K562 (cell line): ENCODE results near the gene MYO1H. TPM values are rescaled to one million over a fixed set of nuclear protein-coding genes. Genes with fewer than 3 reads are reported as not detected.
A peak's percentile ranks its signal among the peaks of the same experiment; 100 is the strongest.
"Not testable (repeated sequence)": the region's sequence is repeated elsewhere in the genome, so short reads cannot be mapped to it uniquely, and the experiment has no call there.

ENCODE experiments used
- ATAC-seq: fragments of 200-7000 bp; cut with Tn5 transposase; 3 replicates; pipeline ENCODE4 v1.9.1; 2020; ENCODE audit warnings: moderate library complexity
- BruUV-seq: library from RNA; stranded (reverse); fragments of 400-500 nt; replicated peaks from 2 replicates; lab custom pipeline; 2021; lab: Mats Ljungman, UMichigan
- CTCF ChIA-PET: fragments of 300-600 bp; formaldehyde crosslinking; extraction: SDS; loops from one replicate; lab custom pipeline; 2021; ENCODE audit warnings: low intra/inter-chr PET ratio; lab: Yijun Ruan, JAX
- POLR2A ChIA-PET: fragments of 300-600, 350-650 bp; sonication (Branson Sonifier 250); formaldehyde crosslinking; extraction: SDS; loops from one replicate; lab custom pipeline; 2021; ENCODE audit warnings: antibody characterized with exemption, inconsistent platforms; lab: Yijun Ruan, JAX
- DNase-seq, 4 experiments: peaks; one replicate each; pipeline versions ENCODE4 v3.0.0 to v3.0.0-alpha.2; 2011 to 2018; ENCODE audit warnings: low spot score in 3 of 4, mixed read lengths in 3 of 4; ENCODE audit errors: extremely low read depth in 1 of 4
- FAIRE-seq: peaks from 2 replicates; lab custom pipeline; 2011; peaks lifted over from hg19 to GRCh38; lab: Jason Lieb, UNC
- H2AFZ ChIP-seq: 2 replicates; pipeline ENCODE4 v1.6.0; 2011; ENCODE audit warnings: low read depth, low read length, control low read depth, inconsistent platforms
- H3K27ac ChIP-seq: fragments of 200-600 bp; 3 replicates; pipeline ENCODE4 v1.8.0; 2011; ENCODE audit warnings: low read depth, mild to moderate bottlenecking, control low read depth, inconsistent platforms, low read length, moderate library complexity, mixed read lengths; ENCODE audit errors: extremely low read depth
- H3K27me3 ChIP-seq, 2 experiments: fragments of 300-600 bp in 1 of 2; 2 replicates in 1 of 2; 3 replicates in 1 of 2; pipeline versions ENCODE4 v1.6.0 to v1.8.0; 2011; ENCODE audit warnings: inconsistent platforms in 2 of 2, low read length in 2 of 2, mild to moderate bottlenecking in 1 of 2, mixed read lengths in 1 of 2, moderate library complexity in 1 of 2; ENCODE audit not compliant: control insufficient read depth in 2 of 2, insufficient read depth in 2 of 2
- H3K36me3 ChIP-seq: fragments of 300-600 bp; 3 replicates; pipeline ENCODE4 v1.8.0; 2011; ENCODE audit warnings: mild to moderate bottlenecking, low read length, inconsistent platforms; ENCODE audit not compliant: control insufficient read depth, insufficient read depth
- H3K4me1 ChIP-seq, 2 experiments: fragments of 200-600 bp in 1 of 2; replicated peaks in 1 of 2; 2 replicates in 1 of 2; 3 replicates in 1 of 2; pipeline versions ENCODE4 v1.5.1 to v1.8.0; 2011; ENCODE audit warnings: inconsistent platforms in 2 of 2, low read length in 2 of 2, mild to moderate bottlenecking in 1 of 2, mixed read lengths in 1 of 2, moderate library complexity in 1 of 2; ENCODE audit not compliant: control insufficient read depth in 2 of 2, insufficient read depth in 2 of 2
- H3K4me2 ChIP-seq: 2 replicates; pipeline ENCODE4 v1.6.1; 2011; ENCODE audit warnings: low read length, control low read depth, inconsistent platforms, mixed read lengths; ENCODE audit not compliant: insufficient read depth
- H3K4me3 ChIP-seq: fragments of 200-600 bp; sonication (generic), shearing (Covaris generic); 2 replicates; pipeline ENCODE4 v1.5.1; 2016; ENCODE audit warnings: control low read depth, inconsistent platforms
- H3K79me2 ChIP-seq: fragments of 200-600 bp; 3 replicates; pipeline ENCODE4 v1.8.0; 2011; ENCODE audit warnings: low read length, inconsistent platforms; ENCODE audit not compliant: control insufficient read depth, insufficient read depth
- H3K9ac ChIP-seq, 2 experiments: 2 replicates each; pipeline versions ENCODE4 v1.6.0 to v1.6.1; 2011; ENCODE audit warnings: low read depth in 2 of 2, low read length in 2 of 2, control low read depth in 1 of 2, inconsistent platforms in 1 of 2, mild to moderate bottlenecking in 1 of 2, mixed read lengths in 1 of 2; ENCODE audit not compliant: insufficient read depth in 1 of 2
- H3K9me1 ChIP-seq: one replicate; pipeline ENCODE4 v1.6.0; 2011; ENCODE audit warnings: inconsistent platforms, mild to moderate bottlenecking, low read length, moderate library complexity; ENCODE audit not compliant: control insufficient read depth, insufficient read depth
- H3K9me3 ChIP-seq: replicated peaks from 2 replicates; pipeline ENCODE4 v1.5.1; 2011; ENCODE audit warnings: low read depth, low read length, inconsistent platforms; ENCODE audit not compliant: control insufficient read depth, insufficient read depth
- H4K20me1 ChIP-seq: replicated peaks from 2 replicates; pipeline ENCODE4 v1.6.1; 2011; ENCODE audit warnings: low read length, inconsistent platforms, mixed read lengths; ENCODE audit not compliant: control insufficient read depth, insufficient read depth
- ZNF121 ChIP-seq: sonication (generic); formaldehyde crosslinking; conservative IDR thresholded peaks from 2 replicates; pipeline ENCODE4 v1.8.0; 2022; ENCODE audit warnings: missing genetic modification reagents
- WGBS: fragments of 100-300 bp; shearing (Covaris generic); methylation state at CpG from one replicate; pipeline ENCODE4 v1.1.6; 2016; ENCODE audit warnings: low coverage, mixed read lengths; ENCODE audit not compliant: insufficient coverage; ENCODE audit errors: missing lambda C conversion rate; 5-methylcytosine and 5-hydroxymethylcytosine counted together
- in situ Hi-C: fragments of 300-500 bp; cut with MboI; formaldehyde crosslinking; loops from 4 replicates; pipeline ENCODE4 v1.15.0; 2018; ENCODE audit warnings: inconsistent platforms, mixed read lengths
- intact Hi-C: fragments of 100-400 bp; cut with micrococcal nuclease; formaldehyde crosslinking; loops from 2 replicates; pipeline ENCODE4 v1.14.2; 2022
- polyA plus RNA-seq, 8 experiments: library from polyadenylated mRNA; depleted of rRNA in 4 of 8; stranded (reverse) in 5 of 8; unstranded in 3 of 8; fragments of >200 nt; fragmentation: Nextera tagmentation in 2 of 8; fragmentation: Illumina TruSeq in 1 of 8; extraction: Ambion mirVana in 2 of 8; extraction: Trizol in 1 of 8; gene quantifications; 2 replicates each; pipeline versions ENCODE4 v1.2.1 to v1.2.3, GENCODE V29; 2011 to 2014; ENCODE audit warnings: inconsistent platforms in 1 of 8, missing spikeins in 1 of 8
- total RNA-seq, 7 experiments: library from RNA; depleted of rRNA in 6 of 7; stranded (reverse); fragments of >200 nt in 6 of 7; fragmentation: Illumina TruSeq in 2 of 7; extraction: Trizol in 2 of 7; gene quantifications; 2 replicates each; pipeline versions ENCODE4 v1.2.1 to v1.2.3, GENCODE V29; 2011 to 2021; ENCODE audit warnings: low replicate concordance in 1 of 7

The MYO1H gene
- total and polyA plus RNA-seq, 9 of the 15 experiments (the other 6 are each of a cell fraction or from before 2014, with no cell fraction given), result not detected

- WGBS, result 81% methylated on average over 2 of the region's 2 CpGs
- H3K36me3 ChIP-seq, H4K20me1 ChIP-seq, H3K4me3 ChIP-seq, CTCF ChIA-PET, DNase-seq, H3K27ac ChIP-seq, intact Hi-C loops, H2AFZ ChIP-seq, H3K4me1 ChIP-seq, H3K9me1 ChIP-seq, ATAC-seq, FAIRE-seq, H3K9me3 ChIP-seq, BruUV-seq, POLR2A ChIA-PET, H3K4me2 ChIP-seq, H3K79me2 ChIP-seq, in situ Hi-C loops, H3K9ac ChIP-seq: not testable (repeated sequence)
- peaks cover 2 to 16% of the 10 kb centered on the region in 2 experiments; a peak in 3 of 5 replicates for H3K27me3 ChIP-seq
Observed at GRCh38 chr12:109404841-109405240, 57.1 kb downstream of the MYO1H start.

GRCh38 chr12:109406147-109406546 is 58.4 kb downstream of the MYO1H start:
- BruUV-seq, H3K4me1 ChIP-seq, H3K4me2 ChIP-seq, DNase-seq, H3K79me2 ChIP-seq, H3K9me3 ChIP-seq, H3K36me3 ChIP-seq, ATAC-seq, H2AFZ ChIP-seq, intact Hi-C loops, H3K9ac ChIP-seq, H3K9me1 ChIP-seq, H3K27ac ChIP-seq, H3K4me3 ChIP-seq, CTCF ChIA-PET, FAIRE-seq, in situ Hi-C loops, H4K20me1 ChIP-seq: not testable (repeated sequence)
- POLR2A ChIA-PET, result interaction anchor here (0.7 kb wide), 1 partner anchor 10 kb away, joined by 5 read pairs; no protein-coding TSS in a partner anchor
- H3K27me3 ChIP-seq, result peaks cover 2 to 12% of the 10 kb centered on the region in 2 experiments; a peak in 3 of 5 replicates
- TF ChIP-seq ZNF121 (CRISPR knock-in tag), result peak; percentile 58
- WGBS, result 7% methylated on average over 4 of the region's 4 CpGs
